Neural crest cell (in vitro differentiated cells): Measurements from ENCODE around the gene KAT5. TPM values are rescaled to one million over a fixed set of nuclear protein-coding genes. Genes with fewer than 3 reads are reported as not detected.
"Not testable (repeated sequence)": the region's sequence is repeated elsewhere in the genome, so short reads cannot be mapped to it uniquely, and the experiment has no call there.

ENCODE experiments used
- DNase-seq: peaks from one replicate; pipeline ENCODE4 v3.0.0; 2021; ENCODE audit warnings: low read depth, mixed read lengths, low spot score
- H3K27ac Mint-ChIP-seq: one replicate; pipeline ENCODE4 v1.8.0; 2021; ENCODE audit warnings: mild to moderate bottlenecking, mixed read lengths; ENCODE audit not compliant: unreplicated experiment
- H3K27me3 Mint-ChIP-seq: 2 replicates; pipeline ENCODE4 v1.8.0; 2021; ENCODE audit warnings: low read depth, mild to moderate bottlenecking, mixed read lengths
- H3K36me3 Mint-ChIP-seq: 2 replicates; pipeline ENCODE4 v1.8.0; 2021; ENCODE audit warnings: low read depth, mild to moderate bottlenecking, mixed read lengths
- H3K4me1 Mint-ChIP-seq: 2 replicates; pipeline ENCODE4 v1.8.0; 2021; ENCODE audit warnings: mixed read lengths
- H3K4me3 Mint-ChIP-seq: one replicate; pipeline ENCODE4 v1.8.0; 2021; ENCODE audit warnings: mild to moderate bottlenecking, mixed read lengths
- H3K9me3 Mint-ChIP-seq: 2 replicates; pipeline ENCODE4 v1.8.0; 2021; ENCODE audit warnings: mixed read lengths
- CTCF ChIP-seq: fragments of 200-600 bp; sonication (generic); conservative IDR thresholded peaks from 2 replicates; pipeline ENCODE4 v1.5.0; 2021; ENCODE audit warnings: antibody characterized with exemption, mild to moderate bottlenecking
- total RNA-seq: library from RNA; stranded (reverse); gene quantifications from 2 replicates; pipeline ENCODE4 v1.2.1, GENCODE V29; 2021

The KAT5 gene
- total RNA-seq, 1 donor from 2014 or later: 74.9 TPM

GRCh38 chr11:65722261-65722660 is 10.2 kb downstream of the KAT5 start:
- Mint-ChIP-seq H3K4me1 (peaks cover 27% of the 10 kb centered on the region), H3K27me3 (peaks cover 18% of the 10 kb centered on the region), H3K36me3 (peaks cover 3% of the 10 kb centered on the region), H3K4me3 (peak overlapping the region; percentile 72), H3K27ac (no peak overlapping the region), H3K9me3 (no peaks in the 10 kb centered on the region)
- no peak for TF ChIP-seq CTCF
- DNase-seq: no peak

- Mint-ChIP-seq H3K27me3 (peaks cover 33% of the 10 kb centered on the region), H3K4me3 (no peak overlapping the region), H3K36me3 (no peaks in the 10 kb centered on the region), H3K4me1 (no peaks in the 10 kb centered on the region), H3K9me3 (peaks cover under 1% of the 10 kb centered on the region), H3K27ac (no peak overlapping the region)
- no peak for DNase-seq
- TF ChIP-seq CTCF: no peak
Observed at GRCh38 chr11:65726660-65727059, 14.6 kb downstream of the KAT5 start.

GRCh38 chr11:65727865-65728264 is 15.8 kb downstream of the KAT5 start:
- Mint-ChIP-seq H3K36me3 (no peaks in the 10 kb centered on the region), H3K4me1 (no peaks in the 10 kb centered on the region), H3K4me3 (no peak overlapping the region), H3K27me3 (peaks cover 45% of the 10 kb centered on the region), H3K9me3 (peaks cover 5% of the 10 kb centered on the region), H3K27ac (no peak overlapping the region)
- no peak for DNase-seq
- TF ChIP-seq CTCF: no peak

GRCh38 chr11:65730461-65730860 is 18.4 kb downstream of the KAT5 start:
- H3K36me3 Mint-ChIP-seq: no peaks in the 10 kb centered on the region
- peaks cover 9% of the 10 kb centered on the region for H3K9me3 Mint-ChIP-seq
- peaks cover 46% of the 10 kb centered on the region for H3K27me3 Mint-ChIP-seq
- no peak overlapping the region for H3K27ac Mint-ChIP-seq
- no peak overlapping the region for H3K4me3 Mint-ChIP-seq
- TF ChIP-seq CTCF: no peak
- DNase-seq: no peak
- H3K4me1 Mint-ChIP-seq: no peaks in the 10 kb centered on the region

GRCh38 chr11:65735111-65735510 is 23.1 kb downstream of the KAT5 start:
- not testable (repeated sequence) for H3K4me1 Mint-ChIP-seq, DNase-seq, H3K27ac Mint-ChIP-seq, H3K36me3 Mint-ChIP-seq, H3K4me3 Mint-ChIP-seq
- H3K27me3 Mint-ChIP-seq: peaks cover 58% of the 10 kb centered on the region
- peaks cover 27% of the 10 kb centered on the region for H3K9me3 Mint-ChIP-seq

GRCh38 chr11:65736810-65737209 is 24.8 kb downstream of the KAT5 start:
- no peak for TF ChIP-seq CTCF
- DNase-seq: no peak
- H3K4me3 Mint-ChIP-seq: no peak overlapping the region
- no peaks in the 10 kb centered on the region for H3K4me1 Mint-ChIP-seq
- H3K9me3 Mint-ChIP-seq: peaks cover 25% of the 10 kb centered on the region
- peaks cover 58% of the 10 kb centered on the region for H3K27me3 Mint-ChIP-seq
- H3K36me3 Mint-ChIP-seq: no peaks in the 10 kb centered on the region
- no peak overlapping the region for H3K27ac Mint-ChIP-seq
